GM10266 (cell line): ENCODE results near the gene ABCC5.

Source experiments
- DNase-seq: peaks from one replicate; pipeline ENCODE4 v3.0.0; 2012; ENCODE audit errors: extremely low spot score
- CTCF ChIP-seq: IDR thresholded peaks from 2 replicates; pipeline ENCODE4 v1.5.1; 2012; ENCODE audit warnings: mild to moderate bottlenecking, low read depth; ENCODE audit not compliant: control insufficient read depth, insufficient read depth; ENCODE audit errors: missing control alignments

Gene ABCC5

GRCh38 chr3:183921096-183921495 lies 96.6 kb downstream of the ABCC5 start:
- no peak for TF ChIP-seq CTCF
- DNase-seq = no peak

GRCh38 chr3:183920416-183920815 lies 97.3 kb downstream of the ABCC5 start:
- no peak for TF ChIP-seq CTCF
- DNase-seq = no peak

GRCh38 chr3:183918178-183918577 lies 99.5 kb downstream of the ABCC5 start:
- TF ChIP-seq CTCF = no peak

GRCh38 chr3:183917776-183918175 lies 99.9 kb downstream of the ABCC5 start:
- no peak for DNase-seq
- TF ChIP-seq CTCF = no peak

More at GRCh38 chr3:183918178-183918577, 99.5 kb downstream of the ABCC5 start:
- DNase-seq = no peak

GRCh38 chr3:183914856-183915255 lies 102.8 kb downstream of the ABCC5 start:
- DNase-seq = no peak
- no peak for TF ChIP-seq CTCF

- TF ChIP-seq CTCF = no peak
- no peak for DNase-seq
These were observed 104.1 kb downstream of the ABCC5 start for GRCh38 chr3:183913580-183913920.

- no peak for TF ChIP-seq CTCF
- no peak for DNase-seq
These were observed 104.6 kb downstream of the ABCC5 start for GRCh38 chr3:183912895-183913579.
